ENCODE results near the gene PPP4R4.
A peak's percentile ranks its signal among the peaks of the same experiment; 100 is the strongest.

Gene PPP4R4

GRCh38 chr14:94303111-94303510 is 129.0 kb downstream of the PPP4R4 start:
- no peaks in the 10 kb centered on the region for H3K4me1 ChIP-seq (ENCODE audit: insufficient read depth, insufficient read length)
- TF ChIP-seq SUZ12 (IDR thresholded peaks at IDR 0.05; ENCODE audit: extremely low read depth, insufficient read depth, insufficient read length) (no peak), YY1 (IDR thresholded peaks at IDR 0.05; ENCODE audit: insufficient read depth, insufficient read length) (no peak), ZNF274 (IDR thresholded peaks at IDR 0.05; ENCODE audit: low read depth, low read length) (no peak)
- no peak overlapping the region for H3K9ac ChIP-seq (ENCODE audit: insufficient read length, low read depth)
- peaks cover 10% of the 10 kb centered on the region for H3K9me3 ChIP-seq (ENCODE audit: insufficient read depth, low read length)
- H3K4me3 ChIP-seq (ENCODE audit: insufficient read length, low read depth), result no peak overlapping the region
- no peaks in the 10 kb centered on the region for H3K36me3 ChIP-seq (ENCODE audit: insufficient read depth, insufficient read length, low read length)
- H3K27me3 ChIP-seq (ENCODE audit: insufficient read depth, insufficient read length), result no peaks in the 10 kb centered on the region
- no peak for DNase-seq (ENCODE audit: low read depth, low spot score)

- H3K4me3 ChIP-seq (ENCODE audit: insufficient read length, low read depth), result no peak overlapping the region
- TF ChIP-seq YY1 (IDR thresholded peaks at IDR 0.05; ENCODE audit: insufficient read depth, insufficient read length) (no peak), SUZ12 (IDR thresholded peaks at IDR 0.05; ENCODE audit: extremely low read depth, insufficient read depth, insufficient read length) (no peak), ZNF274 (IDR thresholded peaks at IDR 0.05; ENCODE audit: low read depth, low read length) (no peak)
- DNase-seq (ENCODE audit: low read depth, low spot score), result no peak
- H3K4me1 ChIP-seq (ENCODE audit: insufficient read depth, insufficient read length), result no peaks in the 10 kb centered on the region
- no peak overlapping the region for H3K9ac ChIP-seq (ENCODE audit: insufficient read length, low read depth)
- H3K36me3 ChIP-seq (ENCODE audit: insufficient read depth, insufficient read length, low read length), result no peaks in the 10 kb centered on the region
- H3K9me3 ChIP-seq (ENCODE audit: insufficient read depth, low read length), result peaks cover 15% of the 10 kb centered on the region
- no peaks in the 10 kb centered on the region for H3K27me3 ChIP-seq (ENCODE audit: insufficient read depth, insufficient read length)
Observed at GRCh38 chr14:94304243-94304642, 130.1 kb downstream of the PPP4R4 start.

DNA sequence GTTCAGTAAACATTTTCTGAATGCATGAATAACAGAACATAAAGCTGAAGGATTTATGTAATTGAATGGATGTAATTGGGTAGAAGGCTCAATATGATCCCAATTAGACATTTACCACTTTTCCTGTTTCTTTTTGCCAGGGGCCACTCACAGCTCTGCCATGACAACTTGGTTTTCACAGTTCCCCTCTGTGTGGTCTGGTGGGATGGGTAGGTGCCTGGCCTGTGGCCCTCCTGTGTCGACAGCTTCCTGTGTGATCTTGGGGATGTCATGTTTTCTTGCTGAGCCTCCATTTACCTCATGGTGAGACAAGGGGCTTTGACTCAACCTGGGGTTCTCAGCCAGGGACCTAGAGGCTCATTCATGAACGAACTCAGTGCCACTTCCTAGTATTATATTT is 131.5 kb downstream of the PPP4R4 start:
- Histone ChIP-seq H3K9ac (ENCODE audit: insufficient read length, low read depth) (no peak overlapping the region), H3K9me3 (ENCODE audit: insufficient read depth, low read length) (peaks cover 15% of the 10 kb centered on the region), H3K4me1 (ENCODE audit: insufficient read depth, insufficient read length) (no peaks in the 10 kb centered on the region), H3K27me3 (ENCODE audit: insufficient read depth, insufficient read length) (no peaks in the 10 kb centered on the region), H3K36me3 (ENCODE audit: insufficient read depth, insufficient read length, low read length) (no peaks in the 10 kb centered on the region), H3K4me3 (ENCODE audit: insufficient read length, low read depth) (no peak overlapping the region)
- DNase-seq (ENCODE audit: low read depth, low spot score), result no peak
- TF ChIP-seq SUZ12 (IDR thresholded peaks at IDR 0.05; ENCODE audit: extremely low read depth, insufficient read depth, insufficient read length), result no peak

GRCh38 chr14:94306047-94306978 is 132.2 kb downstream of the PPP4R4 start:
- Histone ChIP-seq H3K9ac (ENCODE audit: insufficient read length, low read depth) (no peak overlapping the region), H3K9me3 (ENCODE audit: insufficient read depth, low read length) (peaks cover 15% of the 10 kb centered on the region), H3K4me1 (ENCODE audit: insufficient read depth, insufficient read length) (no peaks in the 10 kb centered on the region), H3K4me3 (ENCODE audit: insufficient read length, low read depth) (no peak overlapping the region), H3K27me3 (ENCODE audit: insufficient read depth, insufficient read length) (no peaks in the 10 kb centered on the region), H3K36me3 (ENCODE audit: insufficient read depth, insufficient read length, low read length) (no peaks in the 10 kb centered on the region)
- TF ChIP-seq YY1 (IDR thresholded peaks at IDR 0.05; ENCODE audit: insufficient read depth, insufficient read length), result no peak
- TF ChIP-seq SUZ12 (IDR thresholded peaks at IDR 0.05; ENCODE audit: extremely low read depth, insufficient read depth, insufficient read length), result no peak
- no peak for TF ChIP-seq ZNF274 (IDR thresholded peaks at IDR 0.05; ENCODE audit: low read depth, low read length)
- no peak for DNase-seq (ENCODE audit: low read depth, low spot score)

GRCh38 chr14:94307410-94307992 is 133.4 kb downstream of the PPP4R4 start:
- TF ChIP-seq YY1 (IDR thresholded peaks at IDR 0.05; ENCODE audit: insufficient read depth, insufficient read length) (no peak), ZNF274 (IDR thresholded peaks at IDR 0.05; ENCODE audit: low read depth, low read length) (no peak)
- Histone ChIP-seq H3K4me3 (ENCODE audit: insufficient read length, low read depth) (no peak overlapping the region), H3K4me1 (ENCODE audit: insufficient read depth, insufficient read length) (no peaks in the 10 kb centered on the region), H3K27me3 (ENCODE audit: insufficient read depth, insufficient read length) (no peaks in the 10 kb centered on the region), H3K9ac (ENCODE audit: insufficient read length, low read depth) (no peak overlapping the region), H3K36me3 (ENCODE audit: insufficient read depth, insufficient read length, low read length) (no peaks in the 10 kb centered on the region), H3K9me3 (ENCODE audit: insufficient read depth, low read length) (peaks cover 15% of the 10 kb centered on the region)
- peak; percentile 18 for DNase-seq (ENCODE audit: low read depth, low spot score)

- Histone ChIP-seq H3K4me1 (ENCODE audit: insufficient read depth, insufficient read length) (no peaks in the 10 kb centered on the region), H3K9ac (ENCODE audit: insufficient read length, low read depth) (no peak overlapping the region), H3K36me3 (ENCODE audit: insufficient read depth, insufficient read length, low read length) (no peaks in the 10 kb centered on the region), H3K9me3 (ENCODE audit: insufficient read depth, low read length) (peaks cover 15% of the 10 kb centered on the region), H3K27me3 (ENCODE audit: insufficient read depth, insufficient read length) (no peaks in the 10 kb centered on the region), H3K4me3 (ENCODE audit: insufficient read length, low read depth) (no peak overlapping the region)
- TF ChIP-seq YY1 (IDR thresholded peaks at IDR 0.05; ENCODE audit: insufficient read depth, insufficient read length) (no peak), ZNF274 (IDR thresholded peaks at IDR 0.05; ENCODE audit: low read depth, low read length) (no peak), SUZ12 (IDR thresholded peaks at IDR 0.05; ENCODE audit: extremely low read depth, insufficient read depth, insufficient read length) (no peak)
- no peak for DNase-seq (ENCODE audit: low read depth, low spot score)
Observed at GRCh38 chr14:94309721-94310120, 135.6 kb downstream of the PPP4R4 start.

DNA sequence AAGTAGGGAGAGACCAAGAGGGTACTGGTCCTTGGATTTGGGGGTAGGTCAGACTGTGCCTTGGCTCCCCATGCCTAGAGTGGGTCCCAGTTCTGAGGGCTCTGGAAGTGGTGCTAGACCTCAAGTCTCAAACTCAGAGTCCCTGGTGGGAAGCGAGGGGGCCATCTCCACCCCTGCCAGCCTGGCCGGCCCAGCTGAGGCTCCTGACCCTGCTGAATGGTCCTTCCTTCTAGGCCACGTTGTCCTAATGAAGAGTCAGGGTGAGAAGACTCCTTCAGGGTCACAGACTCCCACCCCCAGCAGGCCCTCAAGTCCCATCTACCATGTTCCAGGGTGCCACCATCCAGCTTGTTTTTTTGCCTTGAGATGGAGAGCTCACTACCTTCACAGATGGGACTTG is 136.1 kb downstream of the PPP4R4 start:
- Histone ChIP-seq H3K4me1 (ENCODE audit: insufficient read depth, insufficient read length) (no peaks in the 10 kb centered on the region), H3K27me3 (ENCODE audit: insufficient read depth, insufficient read length) (no peaks in the 10 kb centered on the region), H3K9me3 (ENCODE audit: insufficient read depth, low read length) (peaks cover 15% of the 10 kb centered on the region), H3K9ac (ENCODE audit: insufficient read length, low read depth) (no peak overlapping the region), H3K36me3 (ENCODE audit: insufficient read depth, insufficient read length, low read length) (no peaks in the 10 kb centered on the region), H3K4me3 (ENCODE audit: insufficient read length, low read depth) (no peak overlapping the region)
- TF ChIP-seq ZNF274 (IDR thresholded peaks at IDR 0.05; ENCODE audit: low read depth, low read length) (no peak), SUZ12 (IDR thresholded peaks at IDR 0.05; ENCODE audit: extremely low read depth, insufficient read depth, insufficient read length) (no peak), YY1 (IDR thresholded peaks at IDR 0.05; ENCODE audit: insufficient read depth, insufficient read length) (no peak)
- DNase-seq (ENCODE audit: low read depth, low spot score), result no peak
